Measurements from ENCODE around the gene SLC25A30. TPM values are rescaled to one million over a fixed set of nuclear protein-coding genes. Genes with fewer than 3 reads are reported as not detected.

The SLC25A30 gene
- total and polyA plus RNA-seq, 10 donors, result 5.9 to 31.9 (median 19.0) TPM

- WGBS, 5 donors, result 28 to 43% (median 35%) methylated on average over 10 of the region's 10 CpGs
- peak overlapping the region; percentile 69 to 95 (median 88) for H3K4me3 ChIP-seq
- H3K36me3 ChIP-seq, result peaks cover 0 to under 1% (median 0%) of the 10 kb centered on the region in 6 donors
- H3K4me1 ChIP-seq, result peaks cover 18 to 55% (median 41%) of the 10 kb centered on the region in 6 donors
- no peaks in the 10 kb centered on the region for H3K27me3 ChIP-seq (replicated peaks in 1 of 7)
- TF ChIP-seq POLR2AphosphoS5 (IDR thresholded peaks at IDR 0.05), result no peak
- TF ChIP-seq POLR2A (IDR thresholded peaks at IDR 0.05), result no peak
- no peak for TF ChIP-seq CTCF (IDR thresholded peaks at IDR 0.05 in 8 of 11, conservative IDR thresholded peaks at IDR 0.05 in 3 of 11)
- H3K9me3 ChIP-seq, result no peaks in the 10 kb centered on the region
- intact Hi-C loops (cut with DNase I; ENCODE audit: low total_unique reads), result loop anchor here (10.0 kb wide), 1 partner anchor 48 kb away; the partner anchor contains the start of gene COG3
- peak overlapping the region; percentile 89 to 94 (median 92) for H3K27ac ChIP-seq
- no peak for DNase-seq
Measured at GRCh38 chr13:45416516-45417128, 1.6 kb downstream of the SLC25A30 start.

GRCh38 chr13:45415112-45415511 lies 3.1 kb downstream of the SLC25A30 start:
- DNase-seq, result no peak
- intact Hi-C loops (cut with DNase I; ENCODE audit: low total_unique reads), result loop anchor here (10.0 kb wide), 1 partner anchor 50 kb away; the partner anchor contains the start of gene COG3
- peak overlapping the region; percentile 35 to 92 (median 80) for H3K27ac ChIP-seq
- peaks cover 0 to 16% (median 10%) of the 10 kb centered on the region in 6 donors for H3K36me3 ChIP-seq
- WGBS, 5 donors, result 72 to 94% (median 78%) methylated on average over 1 of the region's 1 CpG
- TF ChIP-seq POLR2A (IDR thresholded peaks at IDR 0.05), result no peak
- TF ChIP-seq POLR2AphosphoS5 (IDR thresholded peaks at IDR 0.05), result no peak
- TF ChIP-seq CTCF (IDR thresholded peaks at IDR 0.05 in 8 of 11, conservative IDR thresholded peaks at IDR 0.05 in 3 of 11), result no peak
- no peaks in the 10 kb centered on the region for H3K27me3 ChIP-seq (replicated peaks in 1 of 7)
- H3K9me3 ChIP-seq, result no peaks in the 10 kb centered on the region
- H3K4me3 ChIP-seq, result peak overlapping the region in 3 of 8 donors; percentile 3 to 56 (median 29)
- peaks cover 18 to 58% (median 41%) of the 10 kb centered on the region in 6 donors for H3K4me1 ChIP-seq

- TF ChIP-seq POLR2AphosphoS5 (IDR thresholded peaks at IDR 0.05) (no peak), POLR2A (IDR thresholded peaks at IDR 0.05) (no peak), CTCF (IDR thresholded peaks at IDR 0.05 in 8 of 11, conservative IDR thresholded peaks at IDR 0.05 in 3 of 11) (no peak)
- Histone ChIP-seq H3K4me3 (peak overlapping the region in 3 of 8 donors; percentile 3 to 56 (median 29)), H3K36me3 (peaks cover 0 to 28% (median 21%) of the 10 kb centered on the region in 6 donors), H3K27me3 (replicated peaks in 1 of 7) (no peaks in the 10 kb centered on the region), H3K9me3 (no peaks in the 10 kb centered on the region), H3K4me1 (peaks cover 18 to 58% (median 41%) of the 10 kb centered on the region in 6 donors), H3K27ac (peak overlapping the region in 7 of 8 donors; percentile 48 to 92 (median 81))
- intact Hi-C loops (cut with DNase I; ENCODE audit: low total_unique reads), result loop anchor here (10.0 kb wide), 1 partner anchor 51 kb away; the partner anchor contains the start of gene COG3
- no peak for DNase-seq
- 72 to 87% (median 86%) methylated on average over 4 of the region's 4 CpGs for WGBS, 5 donors
Measured at GRCh38 chr13:45413826-45414307, 4.3 kb downstream of the SLC25A30 start.
